GM23248 (cell line): ENCODE results near the gene SRC. TPM values are rescaled to one million over a fixed set of nuclear protein-coding genes. Genes with fewer than 3 reads are reported as not detected.

ENCODE experiments used
- DNase-seq: peaks from one replicate; pipeline ENCODE4 v3.0.0-alpha.2; 2015
- H2AFZ ChIP-seq: fragments of 200-600 bp; sonication (generic); 2 replicates; pipeline ENCODE4 v1.6.1; 2016; ENCODE audit warnings: antibody characterized with exemption
- H3F3A ChIP-seq: fragments of 200-600 bp; sonication (generic); 2 replicates; pipeline ENCODE4 v1.6.1; 2016; ENCODE audit warnings: mild to moderate bottlenecking, antibody characterized with exemption, mixed run types; ENCODE audit not compliant: insufficient read depth
- H3K27ac ChIP-seq: fragments of 200-600 bp; sonication (generic); 2 replicates; pipeline ENCODE4 v1.5.1; 2016; ENCODE audit warnings: mild to moderate bottlenecking
- H3K27me3 ChIP-seq: fragments of 200-600 bp; sonication (generic); replicated peaks from 2 replicates; pipeline ENCODE4 v1.6.1; 2016; ENCODE audit warnings: mild to moderate bottlenecking; ENCODE audit not compliant: insufficient read depth
- H3K36me3 ChIP-seq: fragments of 200-600 bp; sonication (generic); 2 replicates; pipeline ENCODE4 v1.6.1; 2016; ENCODE audit warnings: low read depth, mild to moderate bottlenecking
- H3K4me1 ChIP-seq: fragments of 200-600 bp; sonication (generic); 2 replicates; pipeline ENCODE4 v1.6.1; 2016; ENCODE audit warnings: mild to moderate bottlenecking; ENCODE audit not compliant: insufficient read depth
- H3K4me2 ChIP-seq: fragments of 200-600 bp; sonication (generic); one replicate; pipeline ENCODE4 v1.6.1; 2016; ENCODE audit warnings: mild to moderate bottlenecking; ENCODE audit not compliant: unreplicated experiment
- H3K4me3 ChIP-seq: fragments of 200-600 bp; sonication (generic); 2 replicates; pipeline ENCODE4 v1.5.1; 2016; ENCODE audit warnings: mild to moderate bottlenecking
- H3K79me2 ChIP-seq: fragments of 200-600 bp; sonication (generic); 2 replicates; pipeline ENCODE4 v1.6.1; 2016; ENCODE audit warnings: mild to moderate bottlenecking; ENCODE audit not compliant: insufficient read depth
- H3K9ac ChIP-seq: fragments of 200-600 bp; sonication (generic); 2 replicates; pipeline ENCODE4 v1.6.1; 2016; ENCODE audit warnings: mild to moderate bottlenecking
- H3K9me2 ChIP-seq: fragments of 200-600 bp; sonication (generic); 2 replicates; pipeline ENCODE4 v1.6.1; 2016; ENCODE audit warnings: mixed run types, mild to moderate bottlenecking, moderate library complexity; ENCODE audit not compliant: insufficient read depth
- H3K9me3 ChIP-seq: fragments of 200-600 bp; sonication (generic); one replicate; pipeline ENCODE4 v1.6.1; 2017; ENCODE audit warnings: low read depth
- H4K20me1 ChIP-seq: fragments of 200-600 bp; sonication (generic); 2 replicates; pipeline ENCODE4 v1.6.0; 2016; ENCODE audit not compliant: insufficient read depth
- EZH2 ChIP-seq: fragments of 200-600 bp; sonication (generic); IDR thresholded peaks from 2 replicates; pipeline ENCODE4 v1.6.1; 2018; ENCODE audit warnings: antibody characterized with exemption, mild to moderate bottlenecking; ENCODE audit not compliant: insufficient read depth, poor library complexity, severe bottlenecking
- EZH2phosphoT487 ChIP-seq: fragments of 200-600 bp; sonication (generic); IDR thresholded peaks from 2 replicates; pipeline ENCODE4 v1.6.1; 2018; ENCODE audit warnings: antibody characterized with exemption, moderate library complexity, mild to moderate bottlenecking, low read depth; ENCODE audit not compliant: insufficient read depth
- WGBS, 2 experiments: methylation state at CpG; one replicate each; pipeline ENCODE4 v1.1.6; 2015 to 2017; ENCODE audit warnings: low lambda C conversion rate in 2 of 2, low coverage in 1 of 2; ENCODE audit errors: missing lambda C conversion rate in 2 of 2; 5-methylcytosine and 5-hydroxymethylcytosine counted together
- in situ Hi-C: fragments of 300-500 bp; cut with MboI; formaldehyde crosslinking; loops from 2 replicates; pipeline ENCODE4 v1.15.0; 2020
- polyA plus RNA-seq: library from polyadenylated mRNA; unstranded; fragments of >200 nt; fragmentation: Nextera tagmentation; extraction: Ambion mirVana; gene quantifications from 2 replicates; pipeline ENCODE4 v1.2.1, GENCODE V29; 2016
- total RNA-seq: library from RNA; depleted of rRNA; stranded (reverse); fragments of >200 nt; shearing (Covaris generic); gene quantifications from 2 replicates; pipeline ENCODE4 v1.2.3, GENCODE V29; 2014

SRC gene
- total and polyA plus RNA-seq, 2 experiments from 2014 or later = 17.0 to 28.6 TPM

- Histone ChIP-seq H3K79me2 (no peaks in the 10 kb centered on the region), H3K4me1 (peaks cover 8% of the 10 kb centered on the region; the same call in 1 of the 2 replicates), H3K9me2 (no peaks in the 10 kb centered on the region), H3K9me3 (no peaks in the 10 kb centered on the region), H4K20me1 (no peaks in the 10 kb centered on the region), H3K36me3 (no peaks in the 10 kb centered on the region), H2AFZ (no peak overlapping the region), H3K9ac (no peak overlapping the region), H3K27me3 (peaks cover 29% of the 10 kb centered on the region), H3K27ac (no peak overlapping the region), H3F3A (no peaks in the 10 kb centered on the region), H3K4me3 (no peak overlapping the region), H3K4me2 (no peak overlapping the region)
- peak; percentile 33 for DNase-seq
- in situ Hi-C loops = no loop called here
- WGBS, 2 experiments = 38 to 48% methylated on average over 15 to 22 of the region's 22 CpGs
- TF ChIP-seq EZH2phosphoT487 (no peak), EZH2 (no peak)
These were observed 71.1 kb downstream of the SRC start for GRCh38 chr20:37416848-37417616.

- Histone ChIP-seq H3F3A (no peaks in the 10 kb centered on the region), H3K4me2 (no peak overlapping the region), H2AFZ (no peak overlapping the region), H3K9me2 (no peaks in the 10 kb centered on the region), H4K20me1 (no peaks in the 10 kb centered on the region), H3K27ac (no peak overlapping the region), H3K27me3 (peaks cover 37% of the 10 kb centered on the region), H3K9me3 (no peaks in the 10 kb centered on the region), H3K4me1 (0 out of 2 replicates have a peak, but pooled peaks cover 5% of the 10 kb centered on the region), H3K9ac (no peak overlapping the region), H3K36me3 (no peaks in the 10 kb centered on the region), H3K79me2 (no peaks in the 10 kb centered on the region), H3K4me3 (no peak overlapping the region)
- whole genome bisulfite sequencing, 2 experiments = 20 to 24% methylated on average over 21 to 22 of the region's 22 CpGs
- DNase-seq = peak; percentile 53
- TF ChIP-seq EZH2 = no peak
- TF ChIP-seq EZH2phosphoT487 = no peak
- in situ Hi-C loops = no loop called here
These were observed 71.9 kb downstream of the SRC start for GRCh38 chr20:37417617-37418467.

- no peak overlapping the region for H3K4me2 ChIP-seq
- in situ Hi-C loops = no loop called here
- H3K79me2 ChIP-seq = no peaks in the 10 kb centered on the region
- DNase-seq = peak; percentile 50
- no peak overlapping the region for H2AFZ ChIP-seq
- H3K9me3 ChIP-seq = no peaks in the 10 kb centered on the region
- H3K4me1 ChIP-seq = 0 out of 2 replicates have a peak, but pooled peaks cover 5% of the 10 kb centered on the region
- H3K9me2 ChIP-seq = no peaks in the 10 kb centered on the region
- H3K27me3 ChIP-seq = peaks cover 45% of the 10 kb centered on the region
- no peak overlapping the region for H3K27ac ChIP-seq
- no peaks in the 10 kb centered on the region for H4K20me1 ChIP-seq
- H3K36me3 ChIP-seq = no peaks in the 10 kb centered on the region
- H3K9ac ChIP-seq = no peak overlapping the region
- no peaks in the 10 kb centered on the region for H3F3A ChIP-seq
- no peak overlapping the region for H3K4me3 ChIP-seq
- 17 to 33% methylated on average over 2 of the region's 2 CpGs for WGBS, 2 experiments
- TF ChIP-seq EZH2phosphoT487 (no peak), EZH2 (no peak)
These were observed 72.7 kb downstream of the SRC start for GRCh38 chr20:37418591-37419109.

- TF ChIP-seq EZH2 = no peak
- TF ChIP-seq EZH2phosphoT487 = no peak
- Histone ChIP-seq H4K20me1 (no peaks in the 10 kb centered on the region), H3K4me1 (0 out of 2 replicates have a peak, but pooled peaks cover 5% of the 10 kb centered on the region), H3F3A (no peaks in the 10 kb centered on the region), H3K27me3 (peaks cover 52% of the 10 kb centered on the region), H2AFZ (no peak overlapping the region), H3K4me3 (no peak overlapping the region), H3K36me3 (no peaks in the 10 kb centered on the region), H3K79me2 (no peaks in the 10 kb centered on the region), H3K27ac (no peak overlapping the region), H3K9me2 (no peaks in the 10 kb centered on the region), H3K9ac (no peak overlapping the region), H3K9me3 (no peaks in the 10 kb centered on the region), H3K4me2 (no peak overlapping the region)
- DNase-seq = no peak
- in situ Hi-C loops = no loop called here
- WGBS, 2 experiments = 53 to 56% methylated on average over 3 of the region's 3 CpGs
These were observed 73.4 kb downstream of the SRC start for GRCh38 chr20:37419307-37419706.
